ENCODE measurements around the gene TTC22. TPM values are rescaled to one million over a fixed set of nuclear protein-coding genes. Genes with fewer than 3 reads are reported as not detected.

TTC22 gene
- total and polyA plus RNA-seq, 7 experiments from 2014 or later, result 2.0 to 16.6 (median 7.3) TPM

DNA sequence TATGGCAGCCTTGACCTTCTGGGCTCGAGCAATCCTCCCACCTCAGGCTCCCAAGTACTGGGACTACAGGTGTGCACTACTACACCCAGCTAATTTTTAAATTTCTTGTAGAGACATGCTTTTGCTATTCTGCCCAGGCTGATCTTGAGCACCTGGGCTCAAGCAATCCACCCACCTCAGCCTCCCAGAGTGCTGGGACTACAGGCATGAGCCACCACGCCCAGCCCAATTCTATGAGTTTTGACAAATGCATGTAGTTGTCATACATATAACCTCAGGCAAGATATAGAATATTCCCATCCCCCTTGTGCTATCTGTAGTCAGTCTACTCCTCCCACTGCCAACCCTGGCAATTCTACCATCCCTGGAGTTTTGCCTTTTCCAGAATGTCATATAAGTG, 38.7 kb upstream of the TTC22 start:
- H3K4me3 Mint-ChIP-seq, result no peak overlapping the region
- H3K9me3 Mint-ChIP-seq, result peaks cover 0 to 2% (median 0%) of the 10 kb centered on the region in 11 donors
- H3K4me1 Mint-ChIP-seq, result no peaks in the 10 kb centered on the region
- no peak overlapping the region for H3K27ac ChIP-seq (ENCODE audit: low read depth, low read length)
- intact Hi-C loops (cut with micrococcal nuclease), result no loop called here
- CTCF ChIA-PET, result interaction anchor here (0.6 kb wide), 1 partner anchor 110 kb away, joined by 3 read pairs; no protein-coding TSS in a partner anchor
- no peak overlapping the region for H3K27ac Mint-ChIP-seq
- no peak overlapping the region for H3K4me3 ChIP-seq (ENCODE audit: low read length)
- POLR2A ChIA-PET, result no interaction called here
- ATAC-seq, result no peak
- peaks cover 0 to 4% (median 3%) of the 10 kb centered on the region in 5 donors for H3K36me3 Mint-ChIP-seq
- H3K4me1 ChIP-seq (ENCODE audit: control insufficient read depth in 2 of 2, insufficient read depth in 2 of 2, low read length in 2 of 2), result no peaks in the 10 kb centered on the region
- H3K9me3 ChIP-seq (ENCODE audit: control insufficient read depth in 2 of 3, low read length in 3 of 3), result no peaks in the 10 kb centered on the region
- H3K27me3 ChIP-seq (ENCODE audit: control insufficient read depth in 2 of 2, insufficient read depth in 2 of 2, low read length in 2 of 2), result no peaks in the 10 kb centered on the region
- H3K36me3 ChIP-seq (ENCODE audit: control insufficient read depth in 2 of 3, insufficient read depth in 3 of 3, low read length in 3 of 3), result no peaks in the 10 kb centered on the region
- H3K27me3 Mint-ChIP-seq, result peaks cover 0 to 5% (median 0%) of the 10 kb centered on the region in 5 donors
- DNase-seq, result no peak

DNA sequence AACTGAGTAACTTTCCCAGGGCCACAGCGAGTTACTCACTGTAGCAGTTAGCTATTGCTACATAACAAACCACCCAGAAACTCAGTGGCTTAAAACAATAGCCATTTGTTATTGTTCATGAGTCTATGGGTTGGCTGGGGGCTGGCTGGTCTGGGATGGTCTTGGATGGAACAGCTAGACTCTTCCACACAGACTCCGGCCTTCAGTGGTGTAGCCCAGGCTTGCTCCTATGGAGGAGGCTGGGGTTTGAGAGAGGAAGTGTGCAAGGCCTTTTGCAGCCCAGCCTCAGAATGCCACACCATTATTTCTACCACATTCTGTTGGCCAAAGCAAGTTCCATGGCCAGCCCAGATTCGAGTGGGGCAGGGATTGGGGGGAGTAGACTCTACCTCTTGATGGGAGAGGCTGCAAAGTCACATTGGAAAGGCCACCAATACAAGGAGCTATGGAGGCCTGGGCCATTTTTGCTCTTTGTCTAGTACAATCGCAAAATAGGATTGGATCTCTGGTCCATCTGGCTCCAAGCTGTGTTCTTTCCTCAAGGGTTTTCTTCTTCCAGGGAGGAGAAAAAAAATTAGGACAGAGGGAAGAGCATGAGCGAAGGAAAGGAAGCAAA, 37.5 kb upstream of the TTC22 start:
- Mint-ChIP-seq H3K4me1 (no peaks in the 10 kb centered on the region), H3K9me3 (peaks cover 0 to 2% (median 0%) of the 10 kb centered on the region in 11 donors), H3K27ac (no peak overlapping the region), H3K4me3 (no peak overlapping the region), H3K36me3 (peaks cover 0 to 4% (median 3%) of the 10 kb centered on the region in 5 donors), H3K27me3 (peaks cover 0 to 5% (median 0%) of the 10 kb centered on the region in 5 donors)
- DNase-seq (no peak), ATAC-seq (no peak)
- H3K27ac ChIP-seq (ENCODE audit: low read depth, low read length), result no peak overlapping the region
- no peaks in the 10 kb centered on the region for H3K4me1 ChIP-seq (ENCODE audit: control insufficient read depth in 2 of 2, insufficient read depth in 2 of 2, low read length in 2 of 2)
- ChIA-PET POLR2A (no interaction called here), CTCF (interaction anchor here (0.6 kb wide), 1 partner anchor 188 kb away, joined by 4 read pairs; no protein-coding TSS in a partner anchor)
- no peak overlapping the region for H3K4me3 ChIP-seq (ENCODE audit: low read length)
- intact Hi-C loops (cut with micrococcal nuclease), result no loop called here
- no peaks in the 10 kb centered on the region for H3K9me3 ChIP-seq (ENCODE audit: control insufficient read depth in 2 of 3, low read length in 3 of 3)
- no peaks in the 10 kb centered on the region for H3K27me3 ChIP-seq (ENCODE audit: control insufficient read depth in 2 of 2, insufficient read depth in 2 of 2, low read length in 2 of 2)
- H3K36me3 ChIP-seq (ENCODE audit: control insufficient read depth in 2 of 3, insufficient read depth in 3 of 3, low read length in 3 of 3), result no peaks in the 10 kb centered on the region

- Histone ChIP-seq H3K27me3 (ENCODE audit: control insufficient read depth in 2 of 2, insufficient read depth in 2 of 2, low read length in 2 of 2) (no peaks in the 10 kb centered on the region), H3K4me3 (ENCODE audit: low read length) (no peak overlapping the region), H3K9me3 (ENCODE audit: control insufficient read depth in 2 of 3, low read length in 3 of 3) (no peaks in the 10 kb centered on the region), H3K27ac (ENCODE audit: low read depth, low read length) (no peak overlapping the region), H3K36me3 (ENCODE audit: control insufficient read depth in 2 of 3, insufficient read depth in 3 of 3, low read length in 3 of 3) (no peaks in the 10 kb centered on the region), H3K4me1 (ENCODE audit: control insufficient read depth in 2 of 2, insufficient read depth in 2 of 2, low read length in 2 of 2) (no peaks in the 10 kb centered on the region)
- peaks cover 0 to 5% (median 0%) of the 10 kb centered on the region in 5 donors for H3K27me3 Mint-ChIP-seq
- intact Hi-C loops (cut with micrococcal nuclease), result no loop called here
- ChIA-PET POLR2A (no interaction called here), CTCF (no interaction called here)
- H3K4me1 Mint-ChIP-seq, result no peaks in the 10 kb centered on the region
- no peak overlapping the region for H3K4me3 Mint-ChIP-seq
- H3K9me3 Mint-ChIP-seq, result peaks cover 0 to 2% (median 0%) of the 10 kb centered on the region in 11 donors
- H3K27ac Mint-ChIP-seq, result no peak overlapping the region
- DNase-seq, result no peak
- H3K36me3 Mint-ChIP-seq, result peaks cover 0 to 4% (median 0%) of the 10 kb centered on the region in 5 donors
- ATAC-seq, result no peak
Observed at GRCh38 chr1:54837002-54837853, 36.1 kb upstream of the TTC22 start.

DNA sequence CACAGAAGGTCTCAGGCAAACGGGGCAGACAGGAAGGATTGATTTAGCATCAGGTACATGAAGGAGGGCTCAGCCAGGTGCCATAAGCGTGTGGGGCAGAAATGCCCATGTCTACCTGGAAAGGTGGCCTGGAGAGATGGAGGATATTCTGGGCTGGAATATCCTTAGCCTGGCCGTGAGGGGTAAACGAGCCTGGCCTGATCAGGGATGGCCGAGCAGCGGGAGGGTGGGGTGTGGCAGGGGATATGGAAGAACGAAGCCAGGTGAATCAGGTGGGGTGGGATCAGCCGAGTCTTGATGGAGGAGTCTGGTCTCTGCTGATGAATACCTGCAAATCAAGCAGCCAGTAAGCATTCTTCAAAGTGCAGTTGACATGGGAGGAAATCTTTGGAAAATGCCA, 35.5 kb upstream of the TTC22 start:
- Mint-ChIP-seq H3K27me3 (peaks cover 0 to 5% (median 0%) of the 10 kb centered on the region in 5 donors), H3K36me3 (peaks cover 0 to 4% (median 0%) of the 10 kb centered on the region in 5 donors), H3K9me3 (peaks cover 0 to 3% (median under 1%) of the 10 kb centered on the region in 11 donors), H3K4me3 (no peak overlapping the region), H3K4me1 (no peaks in the 10 kb centered on the region), H3K27ac (no peak overlapping the region)
- CTCF ChIA-PET, result no interaction called here
- no peak overlapping the region for H3K27ac ChIP-seq (ENCODE audit: low read depth, low read length)
- H3K9me3 ChIP-seq (ENCODE audit: control insufficient read depth in 2 of 3, low read length in 3 of 3), result no peaks in the 10 kb centered on the region
- H3K4me1 ChIP-seq (ENCODE audit: control insufficient read depth in 2 of 2, insufficient read depth in 2 of 2, low read length in 2 of 2), result no peaks in the 10 kb centered on the region
- intact Hi-C loops (cut with micrococcal nuclease), result no loop called here
- H3K27me3 ChIP-seq (ENCODE audit: control insufficient read depth in 2 of 2, insufficient read depth in 2 of 2, low read length in 2 of 2), result no peaks in the 10 kb centered on the region
- H3K4me3 ChIP-seq (ENCODE audit: low read length), result no peak overlapping the region
- DNase-seq (no peak), ATAC-seq (no peak)
- no peaks in the 10 kb centered on the region for H3K36me3 ChIP-seq (ENCODE audit: control insufficient read depth in 2 of 3, insufficient read depth in 3 of 3, low read length in 3 of 3)
- POLR2A ChIA-PET, result no interaction called here

GRCh38 chr1:54835970-54836369, 34.8 kb upstream of the TTC22 start:
- DNase-seq (no peak), ATAC-seq (no peak)
- Histone ChIP-seq H3K9me3 (ENCODE audit: control insufficient read depth in 2 of 3, low read length in 3 of 3) (no peaks in the 10 kb centered on the region), H3K36me3 (ENCODE audit: control insufficient read depth in 2 of 3, insufficient read depth in 3 of 3, low read length in 3 of 3) (no peaks in the 10 kb centered on the region), H3K27ac (ENCODE audit: low read depth, low read length) (no peak overlapping the region), H3K4me1 (ENCODE audit: control insufficient read depth in 2 of 2, insufficient read depth in 2 of 2, low read length in 2 of 2) (no peaks in the 10 kb centered on the region), H3K27me3 (ENCODE audit: control insufficient read depth in 2 of 2, insufficient read depth in 2 of 2, low read length in 2 of 2) (no peaks in the 10 kb centered on the region), H3K4me3 (ENCODE audit: low read length) (no peak overlapping the region)
- ChIA-PET POLR2A (no interaction called here), CTCF (no interaction called here)
- Mint-ChIP-seq H3K4me3 (no peak overlapping the region), H3K36me3 (peaks cover 0 to 4% (median 2%) of the 10 kb centered on the region in 5 donors), H3K9me3 (peaks cover 0 to 8% (median 3%) of the 10 kb centered on the region in 11 donors), H3K27me3 (peaks cover 0 to 5% (median 0%) of the 10 kb centered on the region in 5 donors), H3K27ac (no peak overlapping the region), H3K4me1 (no peaks in the 10 kb centered on the region)
- intact Hi-C loops (cut with micrococcal nuclease), result no loop called here

- Histone ChIP-seq H3K9me3 (ENCODE audit: control insufficient read depth in 2 of 3, low read length in 3 of 3) (no peaks in the 10 kb centered on the region), H3K4me3 (ENCODE audit: low read length) (no peak overlapping the region), H3K4me1 (ENCODE audit: control insufficient read depth in 2 of 2, insufficient read depth in 2 of 2, low read length in 2 of 2) (no peaks in the 10 kb centered on the region), H3K36me3 (ENCODE audit: control insufficient read depth in 2 of 3, insufficient read depth in 3 of 3, low read length in 3 of 3) (no peaks in the 10 kb centered on the region), H3K27ac (ENCODE audit: low read depth, low read length) (no peak overlapping the region), H3K27me3 (ENCODE audit: control insufficient read depth in 2 of 2, insufficient read depth in 2 of 2, low read length in 2 of 2) (no peaks in the 10 kb centered on the region)
- Mint-ChIP-seq H3K4me3 (no peak overlapping the region), H3K36me3 (peaks cover 0 to 8% (median 6%) of the 10 kb centered on the region in 5 donors), H3K9me3 (peaks cover 0 to 15% (median 7%) of the 10 kb centered on the region in 11 donors), H3K27me3 (peaks cover 0 to 7% (median 0%) of the 10 kb centered on the region in 5 donors), H3K27ac (peak overlapping the region in 1 of 9 donors; percentile 14), H3K4me1 (no peaks in the 10 kb centered on the region)
- ATAC-seq (no peak), DNase-seq (no peak)
- ChIA-PET POLR2A (no interaction called here), CTCF (no interaction called here)
- intact Hi-C loops (cut with micrococcal nuclease), result no loop called here
Observed at GRCh38 chr1:54835131-54835898, 34.2 kb upstream of the TTC22 start.
